Fibroblast of the aortic adventitia (primary cell): ENCODE results near the gene PCDHGB6. TPM values are rescaled to one million over a fixed set of nuclear protein-coding genes. Genes with fewer than 3 reads are reported as not detected.
"Not testable (repeated sequence)": the region's sequence is repeated elsewhere in the genome, so short reads cannot be mapped to it uniquely, and the experiment has no call there.

ENCODE experiments used
- DNase-seq: peaks from one replicate; pipeline ENCODE4 v3.0.0-alpha.2; 2010; ENCODE audit warnings: low read depth
- H3K4me3 ChIP-seq: 2 replicates; pipeline ENCODE4 v1.5.1; 2011; ENCODE audit warnings: low read depth, mild to moderate bottlenecking, control low read depth, low read length, moderate library complexity
- total RNA-seq: library from RNA; depleted of rRNA; stranded (reverse); fragments of >200 nt; gene quantifications from 2 replicates; pipeline ENCODE4 v1.2.3, GENCODE V29; 2012; ENCODE audit warnings: low replicate concordance
- TF ChIP-seq, protein P1 (sequence below): IDR thresholded peaks from 2 replicates; pipeline ENCODE4 v1.5.1; 2011; ENCODE audit warnings: mild to moderate bottlenecking, low read length, control low read depth, inconsistent platforms; ENCODE audit not compliant: insufficient read depth

PCDHGB6 gene
- total RNA-seq, 1 donor = 5.8 TPM

DNA sequence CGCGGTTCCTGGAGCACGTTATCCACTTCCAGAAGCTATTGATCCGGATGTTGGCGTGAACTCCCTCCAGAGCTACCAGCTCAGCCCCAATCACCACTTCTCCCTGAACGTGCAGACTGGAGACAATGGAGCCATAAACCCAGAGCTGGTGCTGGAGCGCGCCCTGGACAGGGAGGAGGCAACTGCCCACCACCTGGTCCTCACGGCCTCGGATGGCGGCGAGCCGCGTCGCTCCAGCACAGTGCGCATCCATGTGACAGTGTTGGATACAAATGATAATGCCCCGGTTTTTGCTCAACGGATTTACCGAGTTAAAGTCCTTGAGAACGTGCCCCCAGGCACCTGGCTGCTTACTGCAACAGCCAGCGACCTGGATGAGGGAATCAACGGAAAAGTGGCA lies 4.4 kb upstream of the PCDHGB6 start:
- no peak for DNase-seq
- TF ChIP-seq, protein P1, sequence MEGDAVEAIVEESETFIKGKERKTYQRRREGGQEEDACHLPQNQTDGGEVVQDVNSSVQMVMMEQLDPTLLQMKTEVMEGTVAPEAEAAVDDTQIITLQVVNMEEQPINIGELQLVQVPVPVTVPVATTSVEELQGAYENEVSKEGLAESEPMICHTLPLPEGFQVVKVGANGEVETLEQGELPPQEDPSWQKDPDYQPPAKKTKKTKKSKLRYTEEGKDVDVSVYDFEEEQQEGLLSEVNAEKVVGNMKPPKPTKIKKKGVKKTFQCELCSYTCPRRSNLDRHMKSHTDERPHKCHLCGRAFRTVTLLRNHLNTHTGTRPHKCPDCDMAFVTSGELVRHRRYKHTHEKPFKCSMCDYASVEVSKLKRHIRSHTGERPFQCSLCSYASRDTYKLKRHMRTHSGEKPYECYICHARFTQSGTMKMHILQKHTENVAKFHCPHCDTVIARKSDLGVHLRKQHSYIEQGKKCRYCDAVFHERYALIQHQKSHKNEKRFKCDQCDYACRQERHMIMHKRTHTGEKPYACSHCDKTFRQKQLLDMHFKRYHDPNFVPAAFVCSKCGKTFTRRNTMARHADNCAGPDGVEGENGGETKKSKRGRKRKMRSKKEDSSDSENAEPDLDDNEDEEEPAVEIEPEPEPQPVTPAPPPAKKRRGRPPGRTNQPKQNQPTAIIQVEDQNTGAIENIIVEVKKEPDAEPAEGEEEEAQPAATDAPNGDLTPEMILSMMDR = no peak
- H3K4me3 ChIP-seq = no peak overlapping the region

- TF ChIP-seq, protein P1 = no peak
- DNase-seq = no peak
- no peak overlapping the region for H3K4me3 ChIP-seq
Measured at GRCh38 chr5:141409598-141410306, 1.9 kb downstream of the PCDHGB6 start.

- DNase-seq = no peak
- H3K4me3 ChIP-seq = no peak overlapping the region
- TF ChIP-seq, protein P1 = no peak
Measured at GRCh38 chr5:141411575-141411974, 3.8 kb downstream of the PCDHGB6 start.

- TF ChIP-seq, protein P1 = peak; percentile 76
- peak; percentile 82 for DNase-seq
- H3K4me3 ChIP-seq = peak within 1 kb of the TSS; percentile 62
Measured at GRCh38 chr5:141412854-141413539, 5.2 kb downstream of the PCDHGB6 start, which contains the start of gene PCDHGA10. TSS of gene PCDHGA10 (plus strand) at chr5:141412987. CDS start at chr5:141413176, 189 bp downstream.

GRCh38 chr5:141413540-141414069 lies 5.8 kb downstream of the PCDHGB6 start:
- DNase-seq = no peak
- TF ChIP-seq, protein P1 = no peak
- H3K4me3 ChIP-seq = peak overlapping the region; percentile 62

- H3K4me3 ChIP-seq, DNase-seq: not testable (repeated sequence)
Measured at GRCh38 chr5:141414548-141415274, 6.9 kb downstream of the PCDHGB6 start.

DNA sequence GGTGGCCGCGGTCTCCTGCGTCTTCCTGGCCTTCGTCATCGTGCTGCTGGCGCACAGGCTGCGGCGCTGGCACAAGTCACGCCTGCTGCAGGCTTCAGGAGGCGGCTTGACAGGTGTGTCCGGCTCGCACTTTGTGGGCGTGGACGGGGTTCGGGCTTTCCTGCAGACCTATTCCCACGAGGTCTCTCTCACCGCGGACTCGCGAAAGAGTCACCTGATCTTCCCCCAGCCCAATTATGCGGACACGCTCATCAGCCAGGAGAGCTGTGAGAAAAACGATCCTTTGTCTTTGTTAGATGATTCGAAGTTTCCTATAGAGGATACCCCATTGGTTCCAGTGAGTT lies 7.4 kb downstream of the PCDHGB6 start:
- H3K4me3 ChIP-seq, DNase-seq: not testable (repeated sequence)
